PC-3 (cell line): ENCODE data around the gene CAMK2B.

Source experiments
- CTCF ChIP-seq: fragments of 300-600 bp; sonication (generic); conservative IDR thresholded peaks from 2 replicates; pipeline ENCODE4 v1.5.1; 2017; ENCODE audit warnings: antibody characterized with exemption, low read depth, mild to moderate bottlenecking, low read length
- EZH2 ChIP-seq: fragments of 300-600 bp; sonication (generic); IDR thresholded peaks from one replicate; pipeline ENCODE4 v1.6.1; 2017; ENCODE audit warnings: antibody characterized with exemption, mild to moderate bottlenecking, low read length; ENCODE audit not compliant: unreplicated experiment

DNA sequence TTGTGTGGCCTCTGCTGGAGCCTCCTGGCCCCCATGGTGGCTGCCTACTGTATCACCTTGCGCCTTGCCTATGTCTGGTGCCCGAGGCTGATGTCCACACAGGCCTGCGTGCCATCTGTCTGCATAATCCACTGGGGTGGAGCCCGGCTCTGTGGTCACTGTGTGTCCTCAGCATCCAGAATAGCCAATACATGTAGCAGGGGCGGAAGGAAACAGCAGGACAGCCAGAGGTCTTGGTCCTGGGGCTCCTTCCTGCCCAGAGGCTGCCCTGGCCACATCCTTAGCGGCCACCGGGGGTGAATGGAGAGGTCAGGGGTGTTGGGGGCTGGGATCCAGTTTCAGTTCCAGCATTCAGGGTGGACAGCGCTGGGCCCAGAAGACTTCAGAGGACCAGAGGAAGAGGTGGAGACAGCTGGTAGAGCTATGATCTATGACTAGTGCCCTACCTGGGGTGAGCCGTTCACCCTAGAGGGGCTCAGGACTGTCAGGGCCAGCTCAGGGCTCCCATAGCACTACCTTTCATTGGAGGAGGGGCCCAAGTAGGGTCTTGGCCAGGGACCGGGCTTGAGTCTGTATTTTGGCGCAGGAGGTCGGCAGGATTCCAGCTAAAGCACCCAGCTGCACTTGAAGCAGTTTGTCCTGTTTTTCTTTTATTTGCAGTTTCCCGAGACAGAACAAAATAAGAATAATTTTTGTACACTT, 108.7 kb downstream of the CAMK2B start:
- TF ChIP-seq CTCF: no peak
- no peak for TF ChIP-seq EZH2
